CD4-positive, alpha-beta T cell treated with Interleukin-2 at 100 ng/mL for 4 hours (primary cell): ENCODE results near the gene DROSHA.
A peak's percentile ranks its signal among the peaks of the same experiment; 100 is the strongest.
"Not testable (repeated sequence)": the region's sequence is repeated elsewhere in the genome, so short reads cannot be mapped to it uniquely, and the experiment has no call there.

Source experiments
- DNase-seq: peaks from one replicate; pipeline ENCODE4 v3.0.0-alpha.2; 2020; ENCODE audit warnings: low spot score

The DROSHA gene

GRCh38 chr5:31531888-31532547, at the start of gene DROSHA, which contains the start of gene C5orf22:
TSS of gene DROSHA (minus strand) at chr5:31532093. CDS start at chr5:31529059, 3,034 bp downstream.
TSS of gene C5orf22 (plus strand) at chr5:31532301. CDS start at chr5:31532393, 92 bp downstream.
- peak; percentile 91 for DNase-seq

GRCh38 chr5:31579558-31579957, 47.7 kb upstream of the DROSHA start:
- no peak for DNase-seq

- DNase-seq, result no peak
These were observed 45.5 kb upstream of the DROSHA start for GRCh38 chr5:31577438-31577837.

GRCh38 chr5:31574772-31575171, 42.9 kb upstream of the DROSHA start:
- no peak for DNase-seq

GRCh38 chr5:31573494-31574142, 41.7 kb upstream of the DROSHA start:
- no peak for DNase-seq

GRCh38 chr5:31569068-31569467, 37.2 kb upstream of the DROSHA start:
- DNase-seq, result no peak

- no peak for DNase-seq
These were observed 36.5 kb upstream of the DROSHA start for GRCh38 chr5:31568302-31568835.

GRCh38 chr5:31566362-31566761, 34.5 kb upstream of the DROSHA start:
- DNase-seq, result not testable (repeated sequence)

GRCh38 chr5:31563216-31563615, 31.3 kb upstream of the DROSHA start:
- DNase-seq, result no peak

- no peak for DNase-seq
These were observed 30.1 kb upstream of the DROSHA start for GRCh38 chr5:31561946-31562345.

GRCh38 chr5:31559942-31560341, 28.0 kb upstream of the DROSHA start:
- no peak for DNase-seq

GRCh38 chr5:31556461-31556860, 24.6 kb upstream of the DROSHA start:
- DNase-seq, result no peak

GRCh38 chr5:31554552-31554951, 22.7 kb upstream of the DROSHA start:
- no peak for DNase-seq

GRCh38 chr5:31553863-31554262, 22.0 kb upstream of the DROSHA start:
- no peak for DNase-seq

- no peak for DNase-seq
These were observed 20.0 kb upstream of the DROSHA start for GRCh38 chr5:31551878-31552277.

- not testable (repeated sequence) for DNase-seq
These were observed 17.2 kb upstream of the DROSHA start for GRCh38 chr5:31549114-31549513.

GRCh38 chr5:31537851-31538250, 6.0 kb upstream of the DROSHA start:
- no peak for DNase-seq

- DNase-seq, result no peak
These were observed 5.5 kb upstream of the DROSHA start for GRCh38 chr5:31537349-31537748.

GRCh38 chr5:31536873-31537272, 5.0 kb upstream of the DROSHA start:
- DNase-seq, result no peak

GRCh38 chr5:31534527-31535046, 2.7 kb upstream of the DROSHA start:
- DNase-seq, result no peak

- DNase-seq, result no peak
These were observed 378 bp downstream of the DROSHA start for GRCh38 chr5:31531543-31531887.

- DNase-seq, result no peak
These were observed 1.2 kb downstream of the DROSHA start for GRCh38 chr5:31530541-31531265.

GRCh38 chr5:31523041-31523440, 8.9 kb downstream of the DROSHA start:
- no peak for DNase-seq
